Urothelium cell line (cell line): Measurements from ENCODE around the gene LITAFD.
"Not testable (repeated sequence)": the region's sequence is repeated elsewhere in the genome, so short reads cannot be mapped to it uniquely, and the experiment has no call there.

ENCODE experiments used
- DNase-seq: peaks from one replicate; pipeline ENCODE4 v3.0.0; 2011; ENCODE audit warnings: low spot score, mixed read lengths
- FAIRE-seq: peaks from 2 replicates; lab custom pipeline; 2011; peaks lifted over from hg19 to GRCh38; lab: Jason Lieb, UNC

LITAFD gene

DNA sequence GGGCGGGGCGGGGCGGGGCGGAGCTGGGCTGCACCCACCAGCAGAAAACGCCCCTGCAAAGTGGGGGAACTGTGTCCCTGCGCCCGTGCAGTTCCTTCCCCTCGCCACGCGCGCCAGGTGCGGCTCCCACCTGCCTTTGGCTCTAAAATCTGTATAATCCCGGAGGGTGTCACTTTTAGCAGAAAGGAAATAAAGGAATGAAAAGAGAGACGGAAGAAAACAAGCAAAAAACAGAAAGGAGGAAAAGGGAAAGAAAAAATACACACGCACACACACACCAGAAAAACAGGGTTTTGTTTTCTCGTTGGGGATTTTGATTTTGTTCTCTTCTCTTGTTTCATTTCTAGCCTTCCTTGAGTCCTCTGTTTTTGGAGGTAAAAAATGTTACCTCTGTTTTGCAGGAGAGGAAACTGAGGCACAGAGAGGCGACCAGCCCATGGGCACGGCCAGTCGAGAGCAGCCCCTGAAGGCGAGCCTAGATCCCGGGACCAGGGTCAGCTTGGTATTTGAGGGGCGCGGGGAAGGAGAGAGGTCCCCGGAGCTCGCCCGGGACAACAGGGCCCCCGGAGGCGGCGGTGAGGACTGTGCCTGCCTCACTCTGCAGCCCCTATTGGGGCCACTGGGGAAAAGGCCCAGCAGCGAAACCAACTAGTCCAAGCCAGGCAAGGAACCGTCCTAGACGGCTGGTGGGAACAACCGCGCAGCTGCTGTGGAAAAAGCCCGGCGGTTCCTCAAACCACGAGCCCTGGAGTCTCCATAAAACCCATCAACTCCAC is 12.8 kb upstream of the LITAFD start:
- DNase-seq = no peak

GRCh38 chr16:8869988-8870241 is 12.2 kb upstream of the LITAFD start:
- not testable (repeated sequence) for FAIRE-seq, DNase-seq

More for the DNA sequence above, 12.8 kb upstream of the LITAFD start:
- FAIRE-seq = no peak

DNA sequence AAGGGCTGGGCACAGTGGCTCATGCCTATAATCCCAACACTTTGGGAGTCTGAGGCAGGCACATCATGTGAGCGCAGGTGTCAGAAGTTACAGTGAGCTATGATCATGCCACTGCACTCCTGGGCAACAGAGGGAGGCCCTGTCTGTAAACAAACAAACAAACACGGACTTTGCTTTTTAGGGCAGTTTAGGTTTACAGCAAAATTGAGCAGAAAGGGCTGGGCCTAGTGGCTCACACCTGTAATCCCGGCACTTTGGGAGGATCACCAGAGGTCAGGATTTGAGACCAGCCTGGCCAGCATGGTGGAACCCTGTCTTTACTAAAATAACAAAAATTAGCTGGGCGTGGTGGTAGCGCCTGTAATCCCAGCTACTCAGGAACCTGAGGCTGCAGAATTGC is 10.1 kb upstream of the LITAFD start:
- DNase-seq = no peak
- FAIRE-seq = no peak

DNA sequence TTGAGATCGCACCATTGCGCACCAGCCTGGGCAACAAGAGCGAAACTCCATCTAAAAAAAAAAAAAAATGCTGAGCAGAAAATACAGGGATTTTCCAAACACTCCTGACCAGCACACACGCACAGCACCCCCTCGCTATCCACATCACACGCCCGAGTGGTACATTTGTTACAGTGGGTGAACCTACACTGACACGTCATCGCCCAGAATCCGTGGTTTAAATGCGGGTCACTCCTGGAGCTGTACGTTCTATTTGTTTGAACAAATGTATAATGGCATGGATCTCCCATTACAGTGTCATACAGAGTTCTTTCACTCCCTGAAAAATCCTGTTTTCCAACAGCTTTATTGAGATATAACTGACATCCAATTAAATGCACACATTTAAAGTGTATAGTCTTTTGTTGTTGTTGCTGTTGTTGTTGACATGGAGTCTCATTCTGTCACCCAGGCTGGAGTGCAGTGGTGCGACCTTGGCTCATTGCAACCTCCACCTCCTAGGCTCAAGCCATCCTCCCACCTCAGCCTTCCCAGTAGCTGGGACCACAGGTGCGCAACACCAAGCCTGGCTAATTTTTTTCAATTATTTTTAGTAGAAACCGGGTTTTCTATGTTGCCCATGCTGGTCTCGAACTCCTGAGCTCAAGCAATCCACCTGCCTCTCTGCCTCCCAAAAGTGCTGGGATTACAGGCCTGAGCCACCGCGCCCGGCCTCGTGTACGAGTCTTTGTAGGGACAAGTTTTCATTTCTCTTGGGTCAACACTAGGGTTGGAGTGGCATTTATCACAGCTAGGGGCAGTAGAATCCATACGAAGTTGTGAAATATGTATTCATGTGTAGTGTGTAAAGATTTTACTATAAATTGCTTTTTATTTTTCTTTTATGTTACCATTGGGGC is 8.9 kb upstream of the LITAFD start:
- no peak for FAIRE-seq

DNA sequence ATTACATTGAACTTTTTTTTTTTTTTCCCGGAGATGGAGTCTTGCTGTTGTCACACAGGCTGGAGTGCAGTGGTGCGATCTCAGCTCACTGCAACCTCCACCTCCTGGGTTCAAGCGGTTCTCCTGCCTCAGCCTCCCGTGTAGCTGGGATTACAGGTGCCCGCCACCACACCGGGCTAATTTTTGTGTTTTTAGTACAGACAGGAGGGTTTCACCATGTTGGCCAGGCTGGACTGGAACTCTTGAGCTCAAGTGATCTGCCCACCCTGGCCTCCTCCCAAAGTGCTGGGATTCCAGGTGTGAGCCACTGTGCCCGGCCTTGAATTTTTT is 8.3 kb upstream of the LITAFD start:
- DNase-seq, FAIRE-seq: not testable (repeated sequence)

More for the DNA sequence above, 8.9 kb upstream of the LITAFD start:
- DNase-seq = no peak

GRCh38 chr16:8874388-8874787 is 7.8 kb upstream of the LITAFD start:
- DNase-seq = no peak
- no peak for FAIRE-seq

GRCh38 chr16:8875317-8875716 is 6.8 kb upstream of the LITAFD start:
- not testable (repeated sequence) for FAIRE-seq, DNase-seq

GRCh38 chr16:8877894-8878522 is 4.1 kb upstream of the LITAFD start:
- no peak for FAIRE-seq

GRCh38 chr16:8878523-8878911 is 3.6 kb upstream of the LITAFD start:
- FAIRE-seq = no peak

More at GRCh38 chr16:8877894-8878522, 4.1 kb upstream of the LITAFD start:
- no peak for DNase-seq

DNA sequence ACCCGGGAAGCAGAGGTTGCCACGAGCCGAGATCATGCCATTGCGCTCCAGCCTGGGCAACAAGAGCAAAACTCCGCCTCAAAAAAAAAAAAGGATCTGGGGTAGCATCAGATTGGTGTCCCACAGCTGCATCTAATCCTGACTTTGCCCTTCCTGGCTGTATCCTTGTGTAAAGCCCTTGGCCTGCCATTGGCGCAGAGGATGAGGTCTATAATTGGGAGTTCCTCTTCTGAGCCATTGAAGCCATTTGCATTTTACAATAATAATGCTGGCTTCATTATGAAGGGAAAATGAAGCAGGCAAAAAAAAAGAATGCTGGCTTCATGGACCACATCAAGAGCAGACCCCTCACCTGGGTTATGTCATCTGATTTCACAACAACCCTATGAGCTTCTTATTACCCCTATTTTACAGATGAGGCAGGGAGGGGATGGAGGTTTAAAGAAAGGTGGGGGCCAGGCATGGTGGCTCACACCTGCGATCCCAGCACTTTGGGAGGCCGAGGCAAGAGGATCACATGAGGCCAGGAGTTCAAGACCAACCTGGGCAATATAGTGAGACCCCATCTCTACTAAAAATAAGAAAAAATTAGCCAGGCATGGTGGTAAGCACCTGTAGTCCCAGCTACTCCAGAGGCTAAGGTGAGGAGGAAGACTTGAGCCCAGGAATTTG is 1.2 kb upstream of the LITAFD start:
- FAIRE-seq = no peak
- no peak for DNase-seq

More at GRCh38 chr16:8878523-8878911, 3.6 kb upstream of the LITAFD start:
- DNase-seq = peak; percentile 75

- FAIRE-seq (no peak), DNase-seq (no peak)
These were observed 700 bp downstream of the LITAFD start for GRCh38 chr16:8882725-8883377.

DNA sequence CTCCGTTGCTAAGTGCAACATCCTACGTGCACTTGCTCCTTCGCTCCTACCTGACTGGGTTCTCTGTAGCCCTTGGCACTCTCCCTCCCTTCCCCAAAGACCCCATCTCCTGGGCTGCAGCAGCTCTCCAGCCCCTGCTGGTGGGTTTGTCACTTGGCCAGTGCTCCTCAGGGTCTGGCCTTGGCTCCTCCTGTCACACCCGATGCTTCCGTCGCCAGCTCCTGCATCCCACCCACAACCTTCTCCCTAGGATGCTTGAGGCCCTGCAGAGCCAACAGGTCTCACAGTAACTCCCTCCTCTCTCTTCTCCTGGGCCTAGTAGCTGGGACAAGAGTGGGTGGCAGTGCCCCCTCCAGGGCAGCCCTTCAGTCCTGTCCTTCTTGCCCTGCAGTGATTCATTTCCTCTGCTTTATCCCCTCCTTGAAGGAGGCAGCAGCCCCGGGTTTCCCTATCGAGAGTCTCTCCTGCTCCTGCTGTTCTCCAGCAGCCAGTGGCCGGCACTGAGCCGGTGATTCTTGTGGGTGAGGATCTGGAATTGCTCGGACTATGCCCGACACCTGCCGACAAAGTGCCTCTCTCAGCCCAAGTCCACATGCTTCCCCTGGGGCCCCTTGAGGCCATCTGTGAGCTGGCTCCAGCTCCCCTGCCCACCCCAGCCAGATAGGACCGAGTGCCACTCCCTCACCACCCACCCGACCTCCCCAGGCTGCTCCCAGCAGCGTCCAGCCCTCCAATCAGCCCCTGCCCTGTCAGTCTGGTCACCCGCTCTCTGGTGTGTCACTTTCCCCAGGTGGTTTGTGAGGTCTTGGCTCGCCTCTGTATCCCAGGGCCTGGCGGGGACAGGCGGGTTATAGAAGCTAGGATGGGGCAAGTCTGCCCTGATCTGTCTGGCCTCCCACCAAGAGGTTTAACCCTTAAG is 3.8 kb downstream of the LITAFD start:
- DNase-seq (no peak), FAIRE-seq (no peak)

DNA sequence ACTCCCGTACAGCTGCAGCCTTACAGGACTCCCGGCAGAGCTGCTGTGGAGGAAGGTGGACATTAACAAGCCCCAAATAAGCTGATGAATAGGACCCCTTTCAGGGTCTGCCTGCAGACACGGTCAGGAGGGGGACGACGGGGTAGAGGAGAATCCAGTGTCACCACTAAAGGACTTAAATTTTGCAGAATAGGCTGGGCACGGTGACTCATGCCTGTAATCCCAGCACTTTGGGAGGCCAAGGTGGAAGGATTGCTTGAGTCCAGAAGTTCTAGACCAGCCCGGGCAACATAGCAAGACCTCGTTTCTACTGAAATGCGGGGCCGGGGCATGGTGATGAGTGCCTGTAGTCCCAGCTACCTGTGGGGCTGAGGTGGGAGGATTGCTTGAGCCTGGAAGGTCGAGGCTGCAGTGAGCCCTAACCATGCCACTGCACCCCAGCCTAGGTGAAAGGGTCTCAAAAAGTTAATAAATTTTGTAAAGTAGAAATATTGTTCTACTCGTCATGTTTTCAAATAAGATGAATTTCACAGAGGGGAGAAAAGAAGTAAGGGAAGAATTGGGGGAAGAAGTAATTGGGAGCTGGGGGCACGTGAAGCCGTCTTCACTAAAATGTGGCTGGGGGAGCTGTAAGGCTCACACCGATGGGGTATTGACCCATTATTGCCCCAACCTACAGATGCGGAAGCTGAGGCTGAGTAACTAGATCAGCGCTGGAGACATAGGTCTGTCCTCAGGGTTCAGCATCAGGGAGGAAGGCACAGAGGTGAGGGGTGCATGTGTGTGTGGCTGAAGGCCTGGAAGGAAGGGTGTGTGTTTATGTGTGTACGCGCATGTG is 4.7 kb downstream of the LITAFD start:
- DNase-seq (no peak), FAIRE-seq (no peak)

DNA sequence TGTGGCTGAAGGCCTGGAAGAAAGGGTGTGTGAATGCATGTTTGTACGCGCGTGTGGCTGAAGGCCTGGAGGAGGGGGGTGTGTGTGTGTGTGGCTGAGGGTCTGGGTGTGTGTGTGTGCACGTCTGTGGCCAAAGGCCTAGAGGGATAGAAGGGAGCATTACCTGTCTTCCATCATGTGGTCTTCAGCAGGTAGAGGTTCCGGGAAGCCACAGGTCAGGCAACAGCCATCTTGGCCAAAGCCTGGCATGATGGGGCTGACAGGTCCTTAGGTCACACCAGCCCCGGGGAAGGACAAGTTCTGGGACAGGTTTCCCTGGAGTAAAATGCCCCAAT is 5.2 kb downstream of the LITAFD start:
- no peak for DNase-seq
- no peak for FAIRE-seq

- no peak for FAIRE-seq
- no peak for DNase-seq
These were observed 5.9 kb downstream of the LITAFD start for GRCh38 chr16:8887952-8888560.

GRCh38 chr16:8888951-8889892 is 7.1 kb downstream of the LITAFD start:
- DNase-seq (no peak), FAIRE-seq (no peak)

DNA sequence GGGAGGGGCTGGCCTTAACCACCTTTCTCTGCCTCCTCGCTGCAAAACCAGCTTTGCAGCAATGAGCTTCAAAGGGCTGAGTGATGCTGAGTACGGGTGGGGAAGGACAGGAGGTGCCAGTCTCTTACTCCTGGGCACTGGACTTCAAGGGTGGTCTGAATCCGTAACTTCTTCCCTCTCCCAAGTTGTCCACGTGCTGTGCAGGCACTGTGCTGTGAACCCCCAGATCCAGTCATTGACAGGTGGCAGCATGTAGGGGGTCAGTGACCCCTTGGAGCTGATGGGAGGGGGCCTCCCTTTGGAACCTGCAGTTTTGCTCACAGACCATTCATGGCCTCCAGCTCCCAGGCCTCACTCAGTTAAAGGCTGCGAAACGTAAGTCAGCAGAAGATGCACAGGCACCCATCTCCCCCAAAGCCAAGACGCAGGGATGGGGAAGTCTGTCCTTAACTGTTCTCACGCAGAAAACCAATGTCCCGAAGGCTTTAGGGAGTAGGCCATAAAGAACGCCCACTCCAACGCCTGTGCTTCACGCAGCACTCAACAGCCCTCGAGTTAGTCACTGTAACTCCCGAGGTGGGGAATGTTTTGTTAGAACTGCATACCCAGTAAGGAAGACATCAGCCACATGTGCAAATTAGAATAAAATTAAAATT is 7.9 kb downstream of the LITAFD start:
- no peak for FAIRE-seq

More for the DNA sequence above, 7.9 kb downstream of the LITAFD start:
- no peak for DNase-seq
